ENCODE results near the gene SND1.

GRCh38 chr7:128078309-128078708, 426.3 kb downstream of the SND1 start:
- TF ChIP-seq EZH2 (IDR thresholded peaks at IDR 0.05) (no peak), POLR2AphosphoS5 (IDR thresholded peaks at IDR 0.05; ENCODE audit: borderline replicate concordance, low read depth, low read length) (no peak), FOXP2 (optimal IDR thresholded peaks at IDR 0.05; ENCODE audit: control extremely low read depth, extremely low read length, insufficient read depth) (no peak)
